Endothelial cell of umbilical vein (primary cell): ENCODE data around the gene MINDY4. TPM values are rescaled to one million over a fixed set of nuclear protein-coding genes. Genes with fewer than 3 reads are reported as not detected.

Experiments used
- BruUV-seq: library from RNA; stranded (reverse); fragments of 400-500 nt; replicated peaks from 2 replicates; lab custom pipeline; 2021; lab: Mats Ljungman, UMichigan
- CTCF ChIA-PET: fragments of 300-600, 350-600 bp; sonication (Branson Sonifier 250); formaldehyde crosslinking; loops from one replicate; lab custom pipeline; 2021; ENCODE audit warnings: antibody characterized with exemption, inconsistent platforms; lab: Charles Lee
- POLR2A ChIA-PET: fragments of 300-600, 350-600 bp; sonication (Branson Sonifier 250); formaldehyde crosslinking; loops from one replicate; lab custom pipeline; 2021; ENCODE audit warnings: antibody characterized with exemption, inconsistent platforms; lab: Charles Lee
- DNase-seq: peaks from one replicate; pipeline ENCODE4 v3.0.0-alpha.2; 2011; ENCODE audit warnings: low read depth, low spot score
- FAIRE-seq: peaks from 2 replicates; lab custom pipeline; 2011; peaks lifted over from hg19 to GRCh38; lab: Jason Lieb, UNC
- H2AFZ ChIP-seq: 2 replicates; pipeline ENCODE4 v1.6.0; 2012; ENCODE audit warnings: low read depth, low read length, control low read depth, inconsistent platforms
- H3K27ac ChIP-seq: 2 replicates; pipeline ENCODE4 v1.5.1; 2011; ENCODE audit warnings: low read depth, mild to moderate bottlenecking, control low read depth, low read length, moderate library complexity; ENCODE audit not compliant: insufficient read depth
- H3K27me3 ChIP-seq, 2 experiments: 2 replicates each; pipeline versions ENCODE4 v1.6.0 to v1.6.1; 2011; ENCODE audit warnings: low read length in 2 of 2, mixed read lengths in 1 of 2; ENCODE audit not compliant: control insufficient read depth in 2 of 2, insufficient read depth in 2 of 2
- H3K36me3 ChIP-seq, 2 experiments: 2 replicates in 1 of 2; 3 replicates in 1 of 2; pipeline ENCODE4 v1.5.1; 2011; ENCODE audit warnings: low read length in 2 of 2, mild to moderate bottlenecking in 1 of 2, moderate library complexity in 1 of 2; ENCODE audit not compliant: control insufficient read depth in 2 of 2, insufficient read depth in 2 of 2; ENCODE audit errors: extremely low read depth in 1 of 2
- H3K4me1 ChIP-seq: 3 replicates; pipeline ENCODE4 v1.5.1; 2011; ENCODE audit warnings: mild to moderate bottlenecking, low read length; ENCODE audit not compliant: control insufficient read depth, insufficient read depth; ENCODE audit errors: extremely low read depth
- H3K4me2 ChIP-seq: 2 replicates; pipeline ENCODE4 v1.6.1; 2011; ENCODE audit warnings: low read length, control low read depth, mixed read lengths; ENCODE audit not compliant: insufficient read depth
- H3K4me3 ChIP-seq, 3 experiments: fragments of 200-600 bp in 1 of 3; sonication (generic), shearing (Covaris generic) in 1 of 3; replicated peaks in 1 of 3; 2 replicates each; pipeline ENCODE4 v1.5.1; 2011 to 2016; ENCODE audit warnings: control low read depth in 3 of 3, low read length in 3 of 3, mild to moderate bottlenecking in 2 of 3, inconsistent platforms in 1 of 3, low read depth in 1 of 3, moderate library complexity in 1 of 3; ENCODE audit not compliant: insufficient read depth in 1 of 3
- H3K79me2 ChIP-seq: 2 replicates; pipeline ENCODE4 v1.6.0; 2012; ENCODE audit warnings: low read length, inconsistent platforms; ENCODE audit not compliant: control insufficient read depth, insufficient read depth
- H3K9ac ChIP-seq: replicated peaks from 2 replicates; pipeline ENCODE3; 2011; ENCODE audit warnings: low read length, control low read depth; ENCODE audit not compliant: insufficient read depth; ENCODE audit errors: extremely low read depth
- H3K9me1 ChIP-seq: replicated peaks from 3 replicates; pipeline ENCODE4 v1.6.0; 2011; ENCODE audit warnings: mild to moderate bottlenecking, low read length; ENCODE audit not compliant: control insufficient read depth, insufficient read depth; ENCODE audit errors: extremely low read depth
- H3K9me3 ChIP-seq: replicated peaks from 2 replicates; pipeline ENCODE4 v1.5.1; 2012; ENCODE audit warnings: low read length, inconsistent platforms; ENCODE audit not compliant: control insufficient read depth, insufficient read depth
- H4K20me1 ChIP-seq: replicated peaks from 2 replicates; pipeline ENCODE3; 2011; ENCODE audit warnings: mild to moderate bottlenecking, low read length; ENCODE audit not compliant: control insufficient read depth, insufficient read depth; ENCODE audit errors: extremely low read depth
- EZH2 ChIP-seq: IDR thresholded peaks from 2 replicates; pipeline ENCODE4 v1.6.1; 2012; ENCODE audit warnings: borderline replicate concordance, low read depth, mild to moderate bottlenecking, moderate library complexity, low read length, inconsistent platforms; ENCODE audit not compliant: severe bottlenecking
- FOS ChIP-seq: IDR thresholded peaks from 2 replicates; pipeline ENCODE4 v1.6.1; 2011; ENCODE audit warnings: mild to moderate bottlenecking, low read length, moderate library complexity, borderline replicate concordance; ENCODE audit not compliant: insufficient read depth
- GATA2 ChIP-seq: IDR thresholded peaks from 2 replicates; pipeline ENCODE4 v1.7.0; 2011; ENCODE audit warnings: low read depth, mild to moderate bottlenecking, moderate library complexity, mixed read lengths, low read length; ENCODE audit not compliant: insufficient read length, insufficient read depth
- JUN ChIP-seq: IDR thresholded peaks from 2 replicates; pipeline ENCODE4 v1.6.1; 2011; ENCODE audit warnings: borderline replicate concordance, low read depth; ENCODE audit not compliant: insufficient read length, insufficient read depth
- MYC ChIP-seq: IDR thresholded peaks from one replicate; pipeline ENCODE4 v1.6.1; 2011; ENCODE audit warnings: mild to moderate bottlenecking, low read depth, low read length
- POLR2A ChIP-seq: IDR thresholded peaks from 2 replicates; pipeline ENCODE4 v1.6.1; 2012; ENCODE audit warnings: low read depth, mild to moderate bottlenecking, control low read depth, low read length
- POLR2AphosphoS5 ChIP-seq: IDR thresholded peaks from 2 replicates; pipeline ENCODE4 v1.6.1; 2012; ENCODE audit warnings: low read depth, mild to moderate bottlenecking, control low read depth, low read length, moderate library complexity; ENCODE audit not compliant: insufficient read depth
- dilution Hi-C: fragments of 300-500 bp; cut with MboI; formaldehyde crosslinking; loops from one replicate; pipeline ENCODE4 v1.15.0; 2019; ENCODE audit warnings: low sequenced_read_pairs; ENCODE audit not compliant: extremely low pct_ligation_motif_present
- intact Hi-C: fragments of 100-400 bp; cut with micrococcal nuclease; formaldehyde crosslinking; loops from one replicate; pipeline ENCODE4 v1.10.0; 2022
- polyA plus RNA-seq, 4 experiments: library from polyadenylated mRNA; depleted of rRNA in 3 of 4; stranded (reverse) in 3 of 4; unstranded in 1 of 4; fragments of >200 nt; gene quantifications; 2 replicates each; pipeline versions ENCODE4 v1.2.1 to v1.2.3, GENCODE V29; 2011 to 2012; ENCODE audit warnings: missing spikeins in 1 of 4
- total RNA-seq: library from RNA; stranded (reverse); gene quantifications from 2 replicates; pipeline ENCODE4 v1.2.3, GENCODE V29; 2021
- TF ChIP-seq, protein P1 (sequence below): IDR thresholded peaks from 2 replicates; pipeline ENCODE4 v1.6.1; 2011; ENCODE audit not compliant: insufficient read depth, insufficient read length
- TF ChIP-seq, protein P2 (sequence below), 2 donors: IDR thresholded peaks; 1 replicate in 1 of 2; 2 replicates in 1 of 2; pipeline ENCODE4 v1.5.1; 2011; ENCODE audit warnings: low read length in 2 of 2, mild to moderate bottlenecking in 2 of 2, moderate library complexity in 2 of 2, control low read depth in 1 of 2, inconsistent platforms in 1 of 2, low read depth in 1 of 2; ENCODE audit not compliant: insufficient read depth in 1 of 2; ENCODE audit errors: extremely low read depth in 1 of 2

Gene MINDY4
- total and polyA plus RNA-seq, 2 donors (not counting 3 experiments of a cell fraction or from before 2014, with no cell fraction given): 2.2 to 4.7 TPM

DNA sequence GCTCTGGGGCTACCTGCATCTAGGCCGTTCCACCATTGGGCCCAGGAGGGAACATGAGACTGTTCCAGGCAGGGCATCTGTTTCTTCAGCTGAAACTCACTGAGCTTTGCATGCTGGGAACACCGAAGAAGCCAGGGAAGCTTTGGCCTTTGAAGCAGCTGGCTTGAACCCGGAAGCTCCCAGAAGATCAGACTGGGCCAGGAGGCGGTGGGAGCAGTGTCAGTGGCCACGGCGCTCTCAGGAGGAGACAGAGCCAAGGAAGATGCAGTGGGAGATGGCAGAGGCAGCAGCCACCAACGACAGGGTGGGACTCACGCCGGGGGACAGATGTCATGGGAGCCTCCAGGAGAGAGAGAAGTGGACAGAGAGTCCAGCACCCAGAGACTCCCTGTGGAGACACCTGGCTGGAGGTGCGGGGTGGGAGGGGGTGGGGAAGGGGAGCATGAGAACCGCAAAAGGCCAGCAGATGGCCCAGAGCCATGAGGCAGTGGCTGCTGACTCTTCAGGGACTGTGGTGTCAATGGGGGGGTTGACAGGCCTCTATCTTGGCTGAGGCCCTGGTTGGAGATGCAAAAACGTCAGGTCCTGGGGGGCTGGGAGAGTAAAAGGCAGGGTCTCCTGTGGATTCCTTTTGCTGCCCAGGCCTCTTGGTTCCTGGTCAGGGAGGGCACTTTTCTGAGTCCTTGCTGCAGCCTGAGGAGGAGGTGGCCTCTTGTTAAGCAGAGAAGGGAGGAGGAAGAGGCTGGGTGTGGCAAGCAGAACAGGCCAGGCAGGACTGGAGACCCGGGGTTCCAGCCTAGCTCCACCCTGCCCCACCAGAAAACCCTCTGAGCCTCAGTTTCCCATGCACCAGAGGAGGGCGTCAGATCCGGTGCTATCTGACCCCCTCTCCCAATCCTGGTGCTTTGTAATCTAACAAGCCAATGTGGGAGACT is 134.1 kb downstream of the MINDY4 start:
- Histone ChIP-seq H3K9ac (no peak overlapping the region), H3K36me3 (no peaks in the 10 kb centered on the region), H3K4me2 (no peak overlapping the region), H4K20me1 (no peaks in the 10 kb centered on the region), H3K4me3 (no peak overlapping the region), H3K79me2 (no peaks in the 10 kb centered on the region), H3K9me1 (no peaks in the 10 kb centered on the region), H3K9me3 (no peaks in the 10 kb centered on the region), H3K27me3 (no peaks in the 10 kb centered on the region), H3K4me1 (peaks cover 5% of the 10 kb centered on the region), H3K27ac (no peak overlapping the region), H2AFZ (no peak overlapping the region)
- ChIA-PET CTCF (interaction anchor here (0.8 to 1.4 kb wide), 3 partner anchors 19 to 33 kb away, joined by 3 to 6 read pairs (median 3); no protein-coding TSS in a partner anchor), POLR2A (no interaction called here)
- dilution Hi-C loops (no loop called here), intact Hi-C loops (no loop called here)
- TF ChIP-seq EZH2 (no peak), FOS (no peak), POLR2AphosphoS5 (no peak), MYC (no peak), GATA2 (no peak), POLR2A (no peak), JUN (no peak)
- TF ChIP-seq, protein P1, sequence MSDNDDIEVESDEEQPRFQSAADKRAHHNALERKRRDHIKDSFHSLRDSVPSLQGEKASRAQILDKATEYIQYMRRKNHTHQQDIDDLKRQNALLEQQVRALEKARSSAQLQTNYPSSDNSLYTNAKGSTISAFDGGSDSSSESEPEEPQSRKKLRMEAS: no peak
- TF ChIP-seq, protein P2, sequence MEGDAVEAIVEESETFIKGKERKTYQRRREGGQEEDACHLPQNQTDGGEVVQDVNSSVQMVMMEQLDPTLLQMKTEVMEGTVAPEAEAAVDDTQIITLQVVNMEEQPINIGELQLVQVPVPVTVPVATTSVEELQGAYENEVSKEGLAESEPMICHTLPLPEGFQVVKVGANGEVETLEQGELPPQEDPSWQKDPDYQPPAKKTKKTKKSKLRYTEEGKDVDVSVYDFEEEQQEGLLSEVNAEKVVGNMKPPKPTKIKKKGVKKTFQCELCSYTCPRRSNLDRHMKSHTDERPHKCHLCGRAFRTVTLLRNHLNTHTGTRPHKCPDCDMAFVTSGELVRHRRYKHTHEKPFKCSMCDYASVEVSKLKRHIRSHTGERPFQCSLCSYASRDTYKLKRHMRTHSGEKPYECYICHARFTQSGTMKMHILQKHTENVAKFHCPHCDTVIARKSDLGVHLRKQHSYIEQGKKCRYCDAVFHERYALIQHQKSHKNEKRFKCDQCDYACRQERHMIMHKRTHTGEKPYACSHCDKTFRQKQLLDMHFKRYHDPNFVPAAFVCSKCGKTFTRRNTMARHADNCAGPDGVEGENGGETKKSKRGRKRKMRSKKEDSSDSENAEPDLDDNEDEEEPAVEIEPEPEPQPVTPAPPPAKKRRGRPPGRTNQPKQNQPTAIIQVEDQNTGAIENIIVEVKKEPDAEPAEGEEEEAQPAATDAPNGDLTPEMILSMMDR (IDR thresholded peaks at IDR 0.05; ENCODE audit: extremely low read depth in 1 of 2, insufficient read depth in 1 of 2, low read depth in 1 of 2, low read length in 2 of 2): no peak
- no TSS peak for BruUV-seq
- FAIRE-seq (no peak), DNase-seq (no peak)
